Bronchial epithelial cell (primary cell): ENCODE measurements around the gene ARHGAP1. TPM values are rescaled to one million over a fixed set of nuclear protein-coding genes. Genes with fewer than 3 reads are reported as not detected.

Source experiments
- DNase-seq: peaks from one replicate; pipeline ENCODE4 v3.0.0-alpha.2; 2010; ENCODE audit warnings: low read depth
- FAIRE-seq: peaks from 2 replicates; lab custom pipeline; 2011; peaks lifted over from hg19 to GRCh38; lab: Jason Lieb, UNC
- H3K27me3 ChIP-seq: 2 replicates; pipeline ENCODE4 v1.5.1; 2011; ENCODE audit warnings: low read length; ENCODE audit not compliant: control insufficient read depth, insufficient read depth
- H3K36me3 ChIP-seq: 2 replicates; pipeline ENCODE4 v1.5.1; 2011; ENCODE audit warnings: low read length; ENCODE audit not compliant: control insufficient read depth, insufficient read depth
- H3K4me3 ChIP-seq: 2 replicates; pipeline ENCODE4 v1.5.1; 2011; ENCODE audit warnings: mild to moderate bottlenecking, low read depth, low read length, control low read depth
- total RNA-seq: library from RNA; depleted of rRNA; stranded (reverse); fragments of >200 nt; gene quantifications from 2 replicates; pipeline ENCODE4 v1.2.1, GENCODE V29; 2014
- TF ChIP-seq, protein P1 (sequence below): IDR thresholded peaks from 2 replicates; pipeline ENCODE4 v1.5.1; 2011; ENCODE audit warnings: mild to moderate bottlenecking, moderate library complexity, low read length, control low read depth, inconsistent platforms; ENCODE audit not compliant: insufficient read depth, severe bottlenecking

The ARHGAP1 gene
- total RNA-seq, 1 donor from 2014 or later = 15.5 TPM

- H3K4me3 ChIP-seq = no peak overlapping the region
- DNase-seq (no peak), FAIRE-seq (no peak)
- H3K27me3 ChIP-seq = no peaks in the 10 kb centered on the region
- TF ChIP-seq, protein P1, sequence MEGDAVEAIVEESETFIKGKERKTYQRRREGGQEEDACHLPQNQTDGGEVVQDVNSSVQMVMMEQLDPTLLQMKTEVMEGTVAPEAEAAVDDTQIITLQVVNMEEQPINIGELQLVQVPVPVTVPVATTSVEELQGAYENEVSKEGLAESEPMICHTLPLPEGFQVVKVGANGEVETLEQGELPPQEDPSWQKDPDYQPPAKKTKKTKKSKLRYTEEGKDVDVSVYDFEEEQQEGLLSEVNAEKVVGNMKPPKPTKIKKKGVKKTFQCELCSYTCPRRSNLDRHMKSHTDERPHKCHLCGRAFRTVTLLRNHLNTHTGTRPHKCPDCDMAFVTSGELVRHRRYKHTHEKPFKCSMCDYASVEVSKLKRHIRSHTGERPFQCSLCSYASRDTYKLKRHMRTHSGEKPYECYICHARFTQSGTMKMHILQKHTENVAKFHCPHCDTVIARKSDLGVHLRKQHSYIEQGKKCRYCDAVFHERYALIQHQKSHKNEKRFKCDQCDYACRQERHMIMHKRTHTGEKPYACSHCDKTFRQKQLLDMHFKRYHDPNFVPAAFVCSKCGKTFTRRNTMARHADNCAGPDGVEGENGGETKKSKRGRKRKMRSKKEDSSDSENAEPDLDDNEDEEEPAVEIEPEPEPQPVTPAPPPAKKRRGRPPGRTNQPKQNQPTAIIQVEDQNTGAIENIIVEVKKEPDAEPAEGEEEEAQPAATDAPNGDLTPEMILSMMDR = no peak
- H3K36me3 ChIP-seq = peaks cover 8% of the 10 kb centered on the region
These were observed 56.9 kb downstream of the ARHGAP1 start for GRCh38 chr11:46643531-46643930.

DNA sequence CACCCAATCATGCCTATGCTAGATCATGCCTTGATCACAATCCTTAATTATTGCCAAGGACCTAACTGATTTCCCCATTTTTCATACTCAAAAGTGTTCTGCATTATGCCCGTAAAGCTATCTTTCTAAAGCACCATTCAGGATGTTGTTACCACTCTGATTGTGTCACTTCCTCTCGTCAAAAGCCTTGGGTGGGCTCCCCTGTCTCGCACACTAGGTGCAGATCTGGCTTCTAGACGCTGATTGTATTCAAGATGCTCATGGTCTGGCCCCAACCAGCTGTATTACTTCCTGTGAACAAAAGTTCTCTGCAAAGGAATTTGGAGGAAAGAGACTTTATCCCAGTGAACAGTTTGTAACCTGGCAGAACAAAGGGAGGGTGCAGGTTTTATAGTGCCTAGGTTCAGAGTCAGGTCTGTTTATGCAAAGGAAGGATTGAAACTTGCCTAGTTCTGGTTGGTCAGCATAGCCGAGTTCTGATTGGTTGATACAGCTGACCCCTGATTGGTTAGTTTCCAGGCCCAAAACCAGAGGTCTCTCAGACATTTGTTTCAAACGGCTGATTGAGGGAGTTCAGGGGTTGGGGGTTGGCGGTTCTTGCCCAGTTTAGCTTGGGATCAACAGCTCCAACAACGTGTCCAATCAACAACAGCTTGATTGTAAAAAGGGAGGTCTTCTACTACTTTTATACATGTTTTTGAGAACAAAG lies 57.6 kb downstream of the ARHGAP1 start:
- no peak for DNase-seq
- H3K4me3 ChIP-seq = no peak overlapping the region
- no peak for FAIRE-seq
- H3K27me3 ChIP-seq = no peaks in the 10 kb centered on the region
- TF ChIP-seq, protein P1 = no peak
- H3K36me3 ChIP-seq = peaks cover 8% of the 10 kb centered on the region

DNA sequence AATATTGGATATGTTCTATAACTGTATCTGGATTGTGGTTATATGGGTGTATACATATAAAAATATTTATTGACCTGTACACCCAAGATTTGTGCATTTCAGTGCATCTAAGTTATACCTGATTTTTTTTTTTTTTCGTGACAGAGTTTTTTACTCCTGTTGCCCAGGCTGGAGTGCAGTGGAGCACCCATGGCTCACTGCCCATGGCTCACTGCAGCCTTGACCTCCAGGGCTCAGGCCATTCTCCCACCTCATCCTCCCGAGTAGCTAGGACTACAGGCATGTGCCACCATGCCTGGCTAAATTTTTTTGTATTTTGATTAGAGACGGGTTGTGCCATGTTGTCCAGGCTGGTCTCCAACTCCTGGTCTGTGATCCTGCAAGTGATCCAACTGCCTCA lies 58.8 kb downstream of the ARHGAP1 start:
- no peak for FAIRE-seq
- H3K27me3 ChIP-seq = no peaks in the 10 kb centered on the region
- H3K4me3 ChIP-seq = no peak overlapping the region
- no peak for DNase-seq
- TF ChIP-seq, protein P1 = no peak
- peaks cover 6% of the 10 kb centered on the region for H3K36me3 ChIP-seq

- Histone ChIP-seq H3K36me3 (no peaks in the 10 kb centered on the region), H3K27me3 (no peaks in the 10 kb centered on the region), H3K4me3 (no peak overlapping the region)
- FAIRE-seq (no peak), DNase-seq (no peak)
- TF ChIP-seq, protein P1 = no peak
These were observed 60.2 kb downstream of the ARHGAP1 start for GRCh38 chr11:46640036-46640788.

DNA sequence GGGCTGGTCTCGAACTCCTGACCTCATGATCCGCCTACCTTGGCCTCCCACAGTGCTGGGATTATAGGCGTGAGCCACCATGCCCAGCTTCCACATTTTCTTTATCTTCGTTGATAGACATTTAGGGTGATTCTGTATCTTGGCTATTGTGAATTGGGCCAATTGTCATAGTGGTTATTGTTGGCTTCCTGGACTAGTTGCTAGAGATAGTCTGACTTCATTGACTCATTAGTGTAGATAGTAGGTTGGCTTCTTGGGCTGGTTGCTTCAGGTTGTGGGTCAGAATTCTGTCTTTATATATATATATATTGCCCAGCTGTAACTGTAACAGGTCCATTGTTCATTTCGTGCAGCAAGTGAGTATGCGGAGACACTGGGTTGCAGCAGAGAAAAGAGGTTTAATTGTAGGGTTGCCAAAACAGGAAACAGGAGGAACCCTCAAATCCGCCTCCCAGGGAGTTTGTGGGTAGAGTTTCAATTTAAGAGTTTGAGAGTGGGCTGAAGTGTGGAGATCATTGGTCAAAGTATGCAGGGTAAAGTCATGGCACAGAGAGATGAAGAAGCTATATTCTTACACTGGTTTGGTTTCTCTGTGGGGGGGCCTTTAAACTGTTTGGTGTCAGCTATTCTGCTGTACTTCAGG lies 61.1 kb downstream of the ARHGAP1 start:
- H3K4me3 ChIP-seq = no peak overlapping the region
- no peak for DNase-seq
- TF ChIP-seq, protein P1 = no peak
- no peak for FAIRE-seq
- H3K36me3 ChIP-seq = no peaks in the 10 kb centered on the region
- no peaks in the 10 kb centered on the region for H3K27me3 ChIP-seq
